Measurements from ENCODE around the gene C1QL1. TPM values are rescaled to one million over a fixed set of nuclear protein-coding genes. Genes with fewer than 3 reads are reported as not detected.

C1QL1 gene
- total RNA-seq, 1 experiment from 2014 or later = 3.5 TPM

DNA sequence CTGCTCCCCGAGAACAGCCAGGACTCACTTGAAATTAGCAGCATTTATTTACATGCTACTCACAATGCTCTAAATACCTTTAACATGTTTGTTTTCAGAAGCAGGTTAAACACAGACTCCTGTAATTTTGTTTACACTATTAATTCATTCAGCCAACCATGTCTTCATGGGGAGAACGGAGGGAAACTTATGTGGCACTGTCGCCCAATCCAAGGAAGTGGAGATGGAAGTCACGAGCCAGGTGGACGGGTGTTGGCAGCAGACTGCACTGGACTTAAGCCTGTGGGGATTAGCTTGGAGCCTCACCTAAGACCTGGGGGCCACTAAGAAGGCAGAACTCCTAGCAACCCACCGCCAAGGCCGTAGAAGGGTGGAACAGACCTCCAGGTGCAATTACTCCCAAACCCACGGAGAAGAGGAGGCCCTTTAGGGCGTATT lies 44.0 kb downstream of the C1QL1 start:
- CTCF ChIA-PET = no interaction called here
- Histone ChIP-seq H3K4me1 (ENCODE audit: control insufficient read depth in 1 of 2, insufficient read depth in 2 of 2, low read length in 2 of 2) (peaks cover 0 to 8% of the 10 kb centered on the region in 2 experiments; a peak in 2 of 4 replicates), H3K36me3 (ENCODE audit: control insufficient read depth in 1 of 2, insufficient read depth in 2 of 2, low read length in 2 of 2) (peaks cover 26 to 34% of the 10 kb centered on the region in 2 experiments), H3K79me2 (ENCODE audit: insufficient read depth, low read length) (no peaks in the 10 kb centered on the region), H3K9me3 (ENCODE audit: control insufficient read depth in 1 of 2, insufficient read depth in 1 of 2, low read depth in 1 of 2, low read length in 2 of 2) (no peaks in the 10 kb centered on the region), H4K20me1 (ENCODE audit: insufficient read depth) (no peaks in the 10 kb centered on the region), H3K27me3 (ENCODE audit: insufficient read depth, low read length) (no peaks in the 10 kb centered on the region), H3K27ac (ENCODE audit: low read depth, low read length) (no peak overlapping the region), H3K9me2 (ENCODE audit: insufficient read depth) (no peaks in the 10 kb centered on the region), H3K4me3 (replicated peaks in 1 of 2; ENCODE audit: low read depth in 1 of 2, low read length in 2 of 2) (no peak overlapping the region), H3K4me2 (ENCODE audit: low read length) (no peak overlapping the region), H2AFZ (ENCODE audit: low read depth, low read length, poor library complexity, severe bottlenecking) (no peak overlapping the region), H3K9ac (ENCODE audit: low read length) (no peak overlapping the region)
- BruUV-seq (replicated peaks) = TSS peak; percentile 17
- POLR2A ChIA-PET = no interaction called here
- ATAC-seq = no peak
- RAD21 ChIA-PET (ENCODE audit: low non-redundant PET in 1 of 2, low total read pairs in 2 of 2, uncharacterized antibody in 2 of 2, unreplicated experiment in 2 of 2) = no interaction called here
- intact Hi-C loops (cut with micrococcal nuclease) = no loop called here
- TF ChIP-seq POLR2AphosphoS5 (IDR thresholded peaks at IDR 0.05; ENCODE audit: low read depth, low read length) (peak; percentile 43; the same call in 1 of the 2 replicates), JUND (IDR thresholded peaks at IDR 0.05) (peak; percentile 31; the same call in 1 of the 2 replicates), SIN3A (IDR thresholded peaks at IDR 0.05; ENCODE audit: low read depth) (no peak), TCF7L2 (IDR thresholded peaks at IDR 0.05; ENCODE audit: borderline replicate concordance, extremely low read depth, insufficient read depth, insufficient read length) (no peak)
- TF ChIP-seq, protein P1, sequence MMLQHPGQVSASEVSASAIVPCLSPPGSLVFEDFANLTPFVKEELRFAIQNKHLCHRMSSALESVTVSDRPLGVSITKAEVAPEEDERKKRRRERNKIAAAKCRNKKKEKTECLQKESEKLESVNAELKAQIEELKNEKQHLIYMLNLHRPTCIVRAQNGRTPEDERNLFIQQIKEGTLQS (IDR thresholded peaks at IDR 0.05) = no peak
- TF ChIP-seq, protein P2, sequence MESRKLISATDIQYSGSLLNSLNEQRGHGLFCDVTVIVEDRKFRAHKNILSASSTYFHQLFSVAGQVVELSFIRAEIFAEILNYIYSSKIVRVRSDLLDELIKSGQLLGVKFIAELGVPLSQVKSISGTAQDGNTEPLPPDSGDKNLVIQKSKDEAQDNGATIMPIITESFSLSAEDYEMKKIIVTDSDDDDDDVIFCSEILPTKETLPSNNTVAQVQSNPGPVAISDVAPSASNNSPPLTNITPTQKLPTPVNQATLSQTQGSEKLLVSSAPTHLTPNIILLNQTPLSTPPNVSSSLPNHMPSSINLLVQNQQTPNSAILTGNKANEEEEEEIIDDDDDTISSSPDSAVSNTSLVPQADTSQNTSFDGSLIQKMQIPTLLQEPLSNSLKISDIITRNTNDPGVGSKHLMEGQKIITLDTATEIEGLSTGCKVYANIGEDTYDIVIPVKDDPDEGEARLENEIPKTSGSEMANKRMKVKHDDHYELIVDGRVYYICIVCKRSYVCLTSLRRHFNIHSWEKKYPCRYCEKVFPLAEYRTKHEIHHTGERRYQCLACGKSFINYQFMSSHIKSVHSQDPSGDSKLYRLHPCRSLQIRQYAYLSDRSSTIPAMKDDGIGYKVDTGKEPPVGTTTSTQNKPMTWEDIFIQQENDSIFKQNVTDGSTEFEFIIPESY (IDR thresholded peaks at IDR 0.05; ENCODE audit: extremely low read depth, insufficient replicate concordance, low read length) = no peak
- no peak for DNase-seq (ENCODE audit: low read depth, low spot score)
